Bronchial epithelial cell (primary cell): ENCODE data around the gene BCL2L1. TPM values are rescaled to one million over a fixed set of nuclear protein-coding genes. Genes with fewer than 3 reads are reported as not detected.

ENCODE experiments used
- DNase-seq: peaks from one replicate; pipeline ENCODE4 v3.0.0-alpha.2; 2010; ENCODE audit warnings: low read depth
- FAIRE-seq: peaks from 2 replicates; lab custom pipeline; 2011; peaks lifted over from hg19 to GRCh38; lab: Jason Lieb, UNC
- H3K27me3 ChIP-seq: 2 replicates; pipeline ENCODE4 v1.5.1; 2011; ENCODE audit warnings: low read length; ENCODE audit not compliant: control insufficient read depth, insufficient read depth
- H3K36me3 ChIP-seq: 2 replicates; pipeline ENCODE4 v1.5.1; 2011; ENCODE audit warnings: low read length; ENCODE audit not compliant: control insufficient read depth, insufficient read depth
- H3K4me3 ChIP-seq: 2 replicates; pipeline ENCODE4 v1.5.1; 2011; ENCODE audit warnings: mild to moderate bottlenecking, low read depth, low read length, control low read depth
- CTCF ChIP-seq: IDR thresholded peaks from 2 replicates; pipeline ENCODE4 v1.5.1; 2011; ENCODE audit warnings: mild to moderate bottlenecking, moderate library complexity, low read length, control low read depth, inconsistent platforms; ENCODE audit not compliant: insufficient read depth, severe bottlenecking
- total RNA-seq: library from RNA; depleted of rRNA; stranded (reverse); fragments of >200 nt; gene quantifications from 2 replicates; pipeline ENCODE4 v1.2.1, GENCODE V29; 2014

The BCL2L1 gene
- total RNA-seq, 1 donor from 2014 or later, result 93.5 TPM

- no peak for FAIRE-seq
- Histone ChIP-seq H3K36me3 (no peaks in the 10 kb centered on the region), H3K27me3 (no peaks in the 10 kb centered on the region), H3K4me3 (no peak overlapping the region)
- TF ChIP-seq CTCF, result no peak
- no peak for DNase-seq
Observed at GRCh38 chr20:31615416-31615815, 107.3 kb downstream of the BCL2L1 start.

Other genes with a start within 250 kb of the BCL2L1 start
- gene DEFB124, start 247.7 kb downstream of the BCL2L1 start, total RNA-seq, result not detected in 2 replicates
- gene REM1, start 247.6 kb downstream of the BCL2L1 start, total RNA-seq, result not detected in 2 replicates
- 46.9 and 52.9 TPM in 2 replicates for gene HM13, start 208.4 kb downstream of the BCL2L1 start, total RNA-seq
- gene ID1, start 117.6 kb downstream of the BCL2L1 start, total RNA-seq, result 426 and 930 TPM in 2 replicates
- not detected in 2 replicates for gene COX4I2, start 85.0 kb downstream of the BCL2L1 start, total RNA-seq
- gene TPX2, start 16.4 kb upstream of the BCL2L1 start, total RNA-seq, result 1.3 and 1.8 TPM in 2 replicates
- not detected in 2 replicates for gene MYLK2, start 96.5 kb upstream of the BCL2L1 start, total RNA-seq
- gene FOXS1, start 122.7 kb upstream of the BCL2L1 start, total RNA-seq, result not detected in 2 replicates
- not detected in 2 replicates for gene DUSP15, start 147.7 kb upstream of the BCL2L1 start, total RNA-seq
- under 0.01 TPM in 1 of 2 replicates, not detected in the other for gene TTLL9, start 147.8 kb upstream of the BCL2L1 start, total RNA-seq
- gene PDRG1, start 229.2 kb upstream of the BCL2L1 start, total RNA-seq, result 6.3 and 6.8 TPM in 2 replicates
- gene XKR7, start 245.3 kb upstream of the BCL2L1 start, total RNA-seq, result not detected in 2 replicates